ENCODE results near the gene DCAF6.

DNA sequence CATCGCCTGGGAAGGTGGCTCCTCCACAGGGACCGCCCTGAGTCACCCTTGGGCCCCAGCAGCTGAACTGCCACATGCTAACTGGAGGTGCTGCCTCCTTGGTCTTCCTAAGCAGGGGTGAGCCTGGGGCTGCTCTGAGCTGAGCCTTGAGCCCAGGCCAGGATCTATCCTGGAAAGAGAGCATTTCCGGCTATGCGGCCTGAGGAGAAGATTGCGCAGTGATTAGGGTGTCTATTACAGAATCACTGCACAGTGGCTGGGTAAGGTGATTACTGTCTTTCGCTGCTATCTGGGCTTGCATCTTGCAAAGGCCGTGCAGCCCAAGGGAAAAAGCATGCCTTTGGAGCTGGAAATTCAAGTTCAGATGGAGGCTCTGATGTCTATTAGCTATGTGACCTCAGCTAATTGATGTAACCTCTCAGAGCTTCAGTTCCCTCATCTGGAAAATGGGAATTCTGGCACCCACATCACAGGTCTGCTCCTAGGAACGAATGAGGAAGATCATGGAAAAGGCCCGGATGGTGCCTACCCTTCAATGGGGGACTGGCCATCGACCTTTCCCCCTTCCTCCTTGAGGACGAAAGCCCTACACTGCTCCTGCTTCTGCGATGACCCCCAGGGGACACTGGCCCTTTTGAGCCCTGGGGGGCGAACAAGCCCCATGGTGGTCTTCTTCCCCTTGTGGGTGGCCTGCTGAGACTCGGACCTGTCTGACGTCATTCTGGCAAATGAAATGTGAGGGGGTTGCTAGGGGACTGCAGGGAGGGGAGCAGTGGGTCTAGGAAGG, 162.2 kb downstream of the DCAF6 start:
- TF ChIP-seq FOXA1 (IDR thresholded peaks at IDR 0.05) (no peak), ELF4 (IDR thresholded peaks at IDR 0.05) (no peak), NFRKB (IDR thresholded peaks at IDR 0.05) (no peak), FOXM1 (IDR thresholded peaks at IDR 0.05; ENCODE audit: borderline replicate concordance) (no peak), BHLHE40 (IDR thresholded peaks at IDR 0.05; ENCODE audit: borderline replicate concordance) (no peak), SUZ12 (IDR thresholded peaks at IDR 0.05) (no peak), TARDBP (IDR thresholded peaks at IDR 0.05) (no peak)
- TF ChIP-seq, protein P1, sequence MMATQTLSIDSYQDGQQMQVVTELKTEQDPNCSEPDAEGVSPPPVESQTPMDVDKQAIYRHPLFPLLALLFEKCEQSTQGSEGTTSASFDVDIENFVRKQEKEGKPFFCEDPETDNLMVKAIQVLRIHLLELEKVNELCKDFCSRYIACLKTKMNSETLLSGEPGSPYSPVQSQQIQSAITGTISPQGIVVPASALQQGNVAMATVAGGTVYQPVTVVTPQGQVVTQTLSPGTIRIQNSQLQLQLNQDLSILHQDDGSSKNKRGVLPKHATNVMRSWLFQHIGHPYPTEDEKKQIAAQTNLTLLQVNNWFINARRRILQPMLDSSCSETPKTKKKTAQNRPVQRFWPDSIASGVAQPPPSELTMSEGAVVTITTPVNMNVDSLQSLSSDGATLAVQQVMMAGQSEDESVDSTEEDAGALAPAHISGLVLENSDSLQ (IDR thresholded peaks at IDR 0.05): no peak

Data from HEK293T (cell line).